CD8-positive, alpha-beta memory T cell (primary cell): ENCODE data around the gene SLC2A1. TPM values are rescaled to one million over a fixed set of nuclear protein-coding genes. Genes with fewer than 3 reads are reported as not detected.
A peak's percentile ranks its signal among the peaks of the same experiment; 100 is the strongest.

ENCODE experiments used
- CTCF ChIA-PET: fragments of 350-600 bp; sonication (Branson Sonifier 250); formaldehyde crosslinking; loops from one replicate; lab custom pipeline; 2021; ENCODE audit warnings: antibody characterized with exemption; lab: Charles Lee
- POLR2A ChIA-PET: fragments of 350-600 bp; sonication (Branson Sonifier 250); formaldehyde crosslinking; loops from one replicate; lab custom pipeline; 2021; ENCODE audit warnings: antibody characterized with exemption; lab: Charles Lee
- DNase-seq, 5 donors: peaks; one replicate each; pipeline versions ENCODE4 v3.0.0 to v3.0.0-alpha.2; 2020 to 2022; ENCODE audit warnings: mixed read lengths in 1 of 5
- H3K27ac ChIP-seq: one replicate; pipeline ENCODE4 v1.7.0; 2013; ENCODE audit warnings: low read depth, mild to moderate bottlenecking, low read length, moderate library complexity
- H3K27me3 ChIP-seq: 2 replicates; pipeline ENCODE4 v1.7.0; 2013; ENCODE audit warnings: low read length, mild to moderate bottlenecking; ENCODE audit not compliant: insufficient read depth, poor library complexity, severe bottlenecking
- H3K36me3 ChIP-seq: 2 replicates; pipeline ENCODE4 v1.7.0; 2013; ENCODE audit warnings: mild to moderate bottlenecking, low read length, moderate library complexity; ENCODE audit not compliant: insufficient read depth
- H3K4me1 ChIP-seq: 2 replicates; pipeline ENCODE4 v1.7.0; 2013; ENCODE audit warnings: mild to moderate bottlenecking, low read length, moderate library complexity; ENCODE audit not compliant: insufficient read depth
- H3K4me3 ChIP-seq: 2 replicates; pipeline ENCODE4 v1.7.0; 2013; ENCODE audit warnings: mild to moderate bottlenecking, low read length
- H3K9me3 ChIP-seq: 2 replicates; pipeline ENCODE4 v1.7.0; 2013; ENCODE audit warnings: mild to moderate bottlenecking, low read length
- H3K27ac Mint-ChIP-seq, 8 donors: one replicate each; pipeline ENCODE4 v1.8.0; 2020 to 2021; ENCODE audit warnings: mixed read lengths in 8 of 8, mild to moderate bottlenecking in 6 of 8, inconsistent platforms in 3 of 8, moderate library complexity in 3 of 8
- H3K27me3 Mint-ChIP-seq, 2 donors: one replicate each; pipeline ENCODE4 v1.8.0; 2020 to 2021; ENCODE audit warnings: mixed read lengths in 2 of 2, mild to moderate bottlenecking in 1 of 2, moderate library complexity in 1 of 2
- H3K36me3 Mint-ChIP-seq, 3 donors: one replicate each; pipeline ENCODE4 v1.8.0; 2020 to 2021; ENCODE audit warnings: mixed read lengths in 3 of 3, inconsistent platforms in 1 of 3, mild to moderate bottlenecking in 1 of 3
- H3K4me1 Mint-ChIP-seq, 3 donors: one replicate each; pipeline ENCODE4 v1.8.0; 2020 to 2021; ENCODE audit warnings: mixed read lengths in 3 of 3, inconsistent platforms in 1 of 3, mild to moderate bottlenecking in 1 of 3
- H3K4me3 Mint-ChIP-seq, 7 donors: one replicate each; pipeline ENCODE4 v1.8.0; 2020 to 2021; ENCODE audit warnings: mixed read lengths in 7 of 7, mild to moderate bottlenecking in 6 of 7, moderate library complexity in 4 of 7, inconsistent platforms in 2 of 7
- H3K9me3 Mint-ChIP-seq, 5 donors: one replicate each; pipeline ENCODE4 v1.8.0; 2020 to 2022; ENCODE audit warnings: mixed read lengths in 5 of 5, mild to moderate bottlenecking in 3 of 5, moderate library complexity in 2 of 5, inconsistent platforms in 1 of 5
- polyA plus RNA-seq: library from polyadenylated mRNA; unstranded; fragments of 300-500 nt; fragmentation: Illumina TruSeq; gene quantifications from one replicate; pipeline ENCODE4 v1.2.3, GENCODE V29; 2021
- total RNA-seq, 2 experiments: library from RNA; stranded (reverse); gene quantifications; one replicate each; pipeline ENCODE4 v1.2.3, GENCODE V29; 2021

The SLC2A1 gene
- total and polyA plus RNA-seq, 3 experiments from 2014 or later: 42.6 to 108 (median 103) TPM

DNA sequence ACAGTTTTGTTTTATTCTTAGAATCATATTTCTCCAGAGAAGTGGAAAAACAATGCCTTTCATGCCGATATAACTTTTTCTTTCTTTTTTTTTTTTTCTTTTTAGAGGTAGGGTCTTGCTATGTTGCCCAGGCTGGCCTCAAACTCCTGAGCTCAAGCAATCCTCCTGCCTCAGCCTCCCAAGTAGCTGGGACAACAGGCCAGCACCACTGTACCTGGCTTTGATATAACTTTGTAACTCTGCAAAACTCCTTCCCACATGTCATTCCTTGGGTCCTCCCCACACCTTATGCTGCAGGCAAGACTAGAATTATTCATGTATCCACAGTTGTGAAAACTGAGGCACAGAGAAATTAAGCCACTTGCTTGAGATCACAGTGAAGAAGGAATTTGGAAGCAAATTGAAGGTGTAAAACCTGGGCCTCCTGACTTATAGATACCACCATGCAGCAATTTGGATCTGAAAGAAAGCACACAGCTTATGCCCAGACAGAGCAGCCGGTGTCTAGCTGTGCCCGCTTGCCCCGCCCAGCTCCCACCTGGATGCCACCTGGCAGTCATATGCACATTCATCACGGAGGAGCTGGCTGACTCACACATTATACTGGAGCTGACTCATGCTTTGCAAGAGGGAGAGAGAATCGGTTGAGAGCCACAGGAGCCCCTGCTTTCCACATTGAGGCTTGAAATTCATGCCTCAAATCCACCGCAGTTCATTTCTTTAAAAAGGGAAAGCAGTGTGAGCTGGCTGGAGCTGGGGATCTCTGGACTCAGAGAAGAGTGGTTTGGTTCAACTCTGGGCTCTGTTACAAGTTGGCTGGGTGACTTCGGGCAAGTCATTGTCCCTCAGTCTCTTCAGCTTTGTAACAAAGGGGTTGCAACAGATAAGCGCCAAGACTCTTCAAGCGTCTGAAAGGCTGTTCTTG is 8.3 kb upstream of the SLC2A1 start:
- no peaks in the 10 kb centered on the region for H3K4me1 ChIP-seq
- no peak overlapping the region for H3K27ac Mint-ChIP-seq
- peaks cover 0 to 8% (median 7%) of the 10 kb centered on the region in 3 donors for H3K4me1 Mint-ChIP-seq
- no peak overlapping the region for H3K4me3 ChIP-seq
- no peaks in the 10 kb centered on the region for H3K9me3 ChIP-seq
- H3K27me3 Mint-ChIP-seq: no peaks in the 10 kb centered on the region
- DNase-seq: no peak
- H3K36me3 ChIP-seq: no peaks in the 10 kb centered on the region
- CTCF ChIA-PET: no interaction called here
- no peaks in the 10 kb centered on the region for H3K27me3 ChIP-seq
- peaks cover 0 to 7% (median 3%) of the 10 kb centered on the region in 3 donors for H3K36me3 Mint-ChIP-seq
- peak overlapping the region; percentile 49 for H3K27ac ChIP-seq
- peak overlapping the region in 1 of 7 donors; percentile 20 for H3K4me3 Mint-ChIP-seq
- no peaks in the 10 kb centered on the region for H3K9me3 Mint-ChIP-seq
- POLR2A ChIA-PET: interaction anchor here (0.5 kb wide), 1 partner anchor 137 kb away, joined by 3 read pairs; no protein-coding TSS in a partner anchor

DNA sequence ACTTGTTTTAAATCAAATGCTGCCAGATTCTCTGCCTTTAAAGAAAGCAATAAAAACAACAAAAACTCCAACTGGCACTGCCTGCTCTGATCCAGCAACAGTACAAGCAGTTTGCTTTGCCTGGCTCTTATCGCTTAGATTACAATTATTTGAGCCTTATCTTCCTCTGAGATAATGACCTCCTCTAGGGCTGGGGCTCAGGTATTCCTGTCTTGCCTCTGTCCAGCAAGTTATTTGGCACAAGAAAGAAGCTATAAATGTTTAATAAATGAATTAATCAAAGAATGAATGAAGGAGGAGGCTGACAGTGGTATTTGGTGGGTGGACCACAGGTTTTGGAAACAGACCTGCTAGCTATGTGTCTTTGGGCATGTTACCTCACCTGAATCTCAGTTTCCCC is 6.7 kb upstream of the SLC2A1 start:
- peaks cover 1% of the 10 kb centered on the region for H3K4me1 ChIP-seq
- no peaks in the 10 kb centered on the region for H3K27me3 ChIP-seq
- Mint-ChIP-seq H3K9me3 (no peaks in the 10 kb centered on the region), H3K4me3 (no peak overlapping the region), H3K27ac (no peak overlapping the region), H3K4me1 (peaks cover 12 to 17% (median 16%) of the 10 kb centered on the region in 3 donors), H3K27me3 (no peaks in the 10 kb centered on the region), H3K36me3 (peaks cover 0 to 2% (median 0%) of the 10 kb centered on the region in 3 donors)
- H3K9me3 ChIP-seq: no peaks in the 10 kb centered on the region
- POLR2A ChIA-PET: no interaction called here
- H3K27ac ChIP-seq: no peak overlapping the region
- DNase-seq: no peak
- H3K4me3 ChIP-seq: no peak overlapping the region
- CTCF ChIA-PET: interaction anchor here (1.6 kb wide), 2 partner anchors 52 to 108 kb away, joined by 3 to 5 read pairs; no protein-coding TSS in a partner anchor
- H3K36me3 ChIP-seq: no peaks in the 10 kb centered on the region

DNA sequence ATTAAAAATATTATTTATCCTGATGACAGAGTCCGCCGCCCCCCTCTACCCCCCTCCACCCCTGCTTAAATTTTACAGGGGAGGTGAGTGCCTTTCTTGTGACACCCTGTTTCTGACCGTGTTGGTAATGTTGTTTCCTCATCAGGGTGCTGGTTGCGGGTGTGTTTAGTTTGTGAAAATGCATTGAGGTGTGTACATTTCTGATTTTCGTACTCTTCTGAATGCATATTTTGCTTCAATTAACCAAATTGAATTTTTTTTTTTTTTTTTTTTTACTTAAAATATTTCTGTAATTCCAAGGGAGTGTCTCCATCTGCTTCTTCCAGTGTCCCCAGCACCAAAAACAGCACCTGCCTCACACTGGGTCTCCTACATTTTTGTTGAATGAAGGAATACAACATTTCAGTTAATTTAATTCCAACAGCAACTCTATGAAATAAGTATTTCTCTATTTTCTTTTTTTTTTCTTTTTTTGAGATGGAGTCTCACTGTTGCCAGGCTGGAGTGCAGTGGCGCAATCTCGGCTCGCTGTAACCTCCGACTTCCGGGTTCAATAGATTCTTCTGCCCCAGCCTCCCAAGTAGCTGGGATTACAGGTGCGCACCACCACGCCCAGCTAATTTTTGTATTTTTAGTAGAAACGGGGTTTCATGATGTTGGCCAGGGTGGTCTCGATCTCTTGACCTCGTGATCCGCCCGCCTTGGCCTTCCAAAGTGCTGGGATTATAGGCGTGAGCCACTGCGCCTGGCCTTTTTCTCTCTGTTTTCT is 5.6 kb upstream of the SLC2A1 start:
- no peak for DNase-seq
- Histone ChIP-seq H3K27ac (peak overlapping the region; percentile 58), H3K36me3 (no peaks in the 10 kb centered on the region), H3K9me3 (no peaks in the 10 kb centered on the region), H3K4me1 (peaks cover 10% of the 10 kb centered on the region), H3K27me3 (no peaks in the 10 kb centered on the region), H3K4me3 (no peak overlapping the region)
- Mint-ChIP-seq H3K4me3 (no peak overlapping the region), H3K27me3 (no peaks in the 10 kb centered on the region), H3K4me1 (peaks cover 20 to 23% (median 20%) of the 10 kb centered on the region in 3 donors), H3K9me3 (no peaks in the 10 kb centered on the region), H3K36me3 (no peaks in the 10 kb centered on the region), H3K27ac (no peak overlapping the region)
- POLR2A ChIA-PET: no interaction called here
- CTCF ChIA-PET: interaction anchor here (1.5 to 1.6 kb wide), 3 partner anchors 51 to 110 kb away, joined by 3 to 5 read pairs (median 4); no protein-coding TSS in a partner anchor

DNA sequence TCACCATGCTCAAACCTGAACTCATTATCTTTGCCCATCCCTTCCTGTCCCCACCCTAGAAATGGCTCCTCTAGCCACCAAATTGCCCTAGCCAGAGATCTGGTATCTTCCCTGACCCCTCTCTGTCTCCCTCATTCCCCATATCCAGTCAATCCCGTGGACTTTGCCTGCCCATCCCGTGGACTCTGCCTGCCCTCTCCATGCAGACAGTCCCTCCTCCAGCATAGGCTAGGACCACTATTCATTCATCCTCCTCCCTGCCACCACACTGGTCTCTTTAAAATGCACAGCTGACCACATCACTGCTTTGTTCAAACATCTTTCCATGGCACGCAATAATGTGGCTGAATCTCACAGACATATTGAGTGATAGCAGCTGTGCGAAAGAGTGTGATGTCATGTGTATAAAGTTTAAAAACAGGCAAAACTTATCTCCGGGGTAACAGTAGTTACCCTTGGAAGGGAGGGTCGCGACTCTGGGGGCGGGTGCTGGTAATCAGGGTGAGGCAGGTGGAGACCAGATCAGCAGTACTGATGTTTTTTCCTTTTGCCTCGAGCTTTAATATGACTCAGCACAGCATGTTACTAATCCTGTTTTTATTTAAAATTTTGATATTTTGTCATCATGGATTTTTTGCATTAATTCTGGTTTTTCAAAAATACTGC is 4.8 kb upstream of the SLC2A1 start:
- Histone ChIP-seq H3K36me3 (no peaks in the 10 kb centered on the region), H3K27ac (peak overlapping the region; percentile 60), H3K4me3 (no peak overlapping the region), H3K4me1 (peaks cover 11% of the 10 kb centered on the region), H3K9me3 (no peaks in the 10 kb centered on the region), H3K27me3 (no peaks in the 10 kb centered on the region)
- Mint-ChIP-seq H3K27ac (no peak overlapping the region), H3K27me3 (peaks cover 0 to 2% of the 10 kb centered on the region in 2 donors), H3K36me3 (peaks cover 0 to 2% (median 0%) of the 10 kb centered on the region in 3 donors), H3K4me1 (peaks cover 24 to 27% (median 24%) of the 10 kb centered on the region in 3 donors), H3K4me3 (peak overlapping the region in 1 of 7 donors; percentile 65), H3K9me3 (no peaks in the 10 kb centered on the region)
- DNase-seq: no peak
- POLR2A ChIA-PET: no interaction called here
- CTCF ChIA-PET: interaction anchor here (1.2 to 1.5 kb wide), 2 partner anchors 40 to 110 kb away, joined by 3 to 4 read pairs; no protein-coding TSS in a partner anchor

DNA sequence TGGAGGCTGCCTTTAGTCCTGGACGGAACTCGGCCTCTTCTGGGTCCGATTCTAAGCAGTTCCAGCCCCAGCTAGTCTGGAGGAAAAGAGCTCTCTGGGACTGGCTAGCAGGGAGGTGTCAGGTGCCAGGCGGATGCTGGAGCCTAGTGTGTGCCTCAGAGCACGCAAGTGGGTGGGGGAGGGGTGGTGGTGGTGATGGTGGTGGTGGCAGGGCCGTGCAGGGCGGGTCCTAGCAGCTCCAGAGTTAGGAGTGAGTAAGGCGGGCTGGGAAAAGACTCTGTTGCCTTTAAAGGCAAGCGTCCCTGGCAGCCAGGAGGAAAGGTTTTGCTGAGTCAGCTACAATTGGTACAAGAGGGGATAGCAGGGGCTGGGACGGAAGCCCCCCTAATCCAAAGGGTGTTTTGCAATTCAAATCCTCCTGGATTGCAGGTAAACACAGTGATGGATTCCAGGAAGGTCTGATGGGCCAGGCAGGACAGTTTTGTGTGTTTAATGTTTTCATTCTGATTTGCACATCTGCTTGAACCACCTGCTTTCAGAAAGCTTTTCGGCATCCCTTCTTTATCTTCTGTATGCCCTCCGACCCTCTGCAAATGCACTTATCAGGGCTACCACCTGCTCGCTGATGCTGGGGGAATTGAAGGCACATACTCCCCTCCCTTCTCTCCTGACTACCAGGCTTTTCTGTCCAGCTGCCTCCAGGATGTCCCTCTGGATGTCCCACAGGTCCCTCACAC is 4.1 kb upstream of the SLC2A1 start:
- POLR2A ChIA-PET: no interaction called here

DNA sequence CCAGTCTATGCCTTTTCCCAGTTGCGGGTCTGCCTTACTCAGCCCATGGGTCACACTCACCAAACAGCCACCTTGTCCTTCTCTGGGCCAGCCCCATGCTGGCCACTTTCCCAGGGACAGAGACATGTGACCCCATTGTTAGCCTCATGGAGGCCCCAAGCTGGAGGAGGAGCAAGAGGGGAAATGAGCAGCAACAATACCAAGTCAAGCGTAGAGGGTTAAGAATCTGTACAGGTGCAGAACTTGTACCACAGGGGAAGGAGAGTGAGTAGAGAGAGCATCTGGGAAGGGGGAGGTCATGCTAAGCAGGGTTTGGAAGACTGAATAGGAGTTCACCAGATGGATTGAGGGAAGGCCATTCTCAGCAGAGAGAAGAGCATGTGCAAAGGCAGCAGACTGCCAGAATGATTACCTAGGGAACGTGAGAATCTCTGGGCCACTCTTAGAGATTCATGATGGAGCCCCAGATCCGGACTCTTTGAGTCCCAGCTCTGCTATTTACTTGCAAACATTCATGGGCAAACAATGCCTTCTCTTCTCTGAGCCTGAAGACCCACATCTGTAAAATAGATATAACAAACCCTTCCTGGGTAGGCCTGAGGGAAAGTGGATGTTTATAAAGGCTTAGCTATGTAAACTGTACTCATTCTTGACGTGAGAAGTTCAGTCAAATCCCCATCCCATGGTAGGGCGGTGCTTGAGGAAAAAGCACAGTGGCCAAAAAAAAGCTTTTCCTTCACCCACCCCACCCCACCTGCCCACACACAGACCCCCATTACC is 2.8 kb upstream of the SLC2A1 start:
- H3K4me3 Mint-ChIP-seq: peak overlapping the region in 4 of 7 donors; percentile 13 to 59 (median 36)
- Histone ChIP-seq H3K9me3 (no peaks in the 10 kb centered on the region), H3K4me3 (no peak overlapping the region), H3K4me1 (peaks cover 18% of the 10 kb centered on the region), H3K36me3 (no peaks in the 10 kb centered on the region), H3K27ac (peak overlapping the region; percentile 84), H3K27me3 (no peaks in the 10 kb centered on the region)
- H3K27ac Mint-ChIP-seq: peak overlapping the region in 5 of 8 donors; percentile 13 to 91 (median 57)
- H3K4me1 Mint-ChIP-seq: peaks cover 31 to 34% (median 33%) of the 10 kb centered on the region in 3 donors
- no peaks in the 10 kb centered on the region for H3K9me3 Mint-ChIP-seq
- CTCF ChIA-PET: interaction anchor here (1.0 to 2.5 kb wide), 4 partner anchors 24 to 112 kb away, joined by 3 to 7 read pairs (median 4); no protein-coding TSS in a partner anchor
- POLR2A ChIA-PET: interaction anchor here (1.0 kb wide), 1 partner anchor 27 kb away, joined by 4 read pairs; no protein-coding TSS in a partner anchor
- peaks cover 0 to 11% (median 4%) of the 10 kb centered on the region in 3 donors for H3K36me3 Mint-ChIP-seq
- H3K27me3 Mint-ChIP-seq: peaks cover 0 to 2% of the 10 kb centered on the region in 2 donors
- DNase-seq: no peak

More for the DNA sequence above, 4.1 kb upstream of the SLC2A1 start:
- Mint-ChIP-seq H3K4me1 (peaks cover 24 to 27% (median 24%) of the 10 kb centered on the region in 3 donors), H3K27ac (no peak overlapping the region), H3K27me3 (peaks cover 0 to 2% of the 10 kb centered on the region in 2 donors), H3K4me3 (peak overlapping the region in 1 of 7 donors; percentile 65), H3K9me3 (no peaks in the 10 kb centered on the region), H3K36me3 (peaks cover 0 to 2% (median 0%) of the 10 kb centered on the region in 3 donors)
- CTCF ChIA-PET: interaction anchor here (1.1 to 1.5 kb wide), 3 partner anchors 40 to 111 kb away, joined by 3 to 4 read pairs (median 3); no protein-coding TSS in a partner anchor
- peak in 1 of 5 donors; percentile 14 for DNase-seq
- Histone ChIP-seq H3K36me3 (no peaks in the 10 kb centered on the region), H3K27me3 (no peaks in the 10 kb centered on the region), H3K4me1 (peaks cover 11% of the 10 kb centered on the region), H3K4me3 (no peak overlapping the region), H3K9me3 (no peaks in the 10 kb centered on the region), H3K27ac (peak overlapping the region; percentile 84)
